ACC112 (cell line): ENCODE measurements around the gene ADSS1.

Experiments used
- H2AFZ ChIP-seq: fragments of 200-600 bp; sonication (generic); one replicate; pipeline ENCODE4 v1.6.0; 2017; ENCODE audit warnings: antibody characterized with exemption, low read length; ENCODE audit not compliant: unreplicated experiment
- H3K27ac ChIP-seq: fragments of 200-600 bp; sonication (generic); 2 replicates; pipeline ENCODE4 v1.5.1; 2014; ENCODE audit warnings: low read depth, mild to moderate bottlenecking, antibody characterized with exemption, low read length, moderate library complexity
- H3K27me3 ChIP-seq: fragments of 200-600 bp; sonication (generic); 2 replicates; pipeline ENCODE4 v1.6.1; 2014; ENCODE audit warnings: mild to moderate bottlenecking, antibody characterized with exemption, low read length, moderate library complexity, mixed read lengths; ENCODE audit not compliant: insufficient read depth
- H3K36me3 ChIP-seq: fragments of 200-600 bp; sonication (generic); 2 replicates; pipeline ENCODE4 v1.6.1; 2016; ENCODE audit warnings: mild to moderate bottlenecking, antibody characterized with exemption, low read length, moderate library complexity, mixed read lengths; ENCODE audit not compliant: insufficient read depth
- H3K4me1 ChIP-seq: fragments of 200-600 bp; sonication (generic); one replicate; pipeline ENCODE4 v1.6.1; 2016; ENCODE audit warnings: low read length, mixed read lengths; ENCODE audit not compliant: insufficient read depth, unreplicated experiment, control insufficient read depth
- H3K4me3 ChIP-seq: fragments of 200-600 bp; sonication (generic); 2 replicates; pipeline ENCODE4 v1.5.1; 2014; ENCODE audit warnings: mild to moderate bottlenecking, low read depth, low read length
- H3K79me2 ChIP-seq: fragments of 200-600 bp; sonication (generic); one replicate; pipeline ENCODE4 v1.6.0; 2016; ENCODE audit warnings: low read length; ENCODE audit not compliant: control insufficient read depth, unreplicated experiment, insufficient read depth

Gene ADSS1

GRCh38 chr14:104707608-104708595 lies 16.1 kb upstream of the ADSS1 start:
- Histone ChIP-seq H3K79me2 (peaks cover 4% of the 10 kb centered on the region), H3K27me3 (no peaks in the 10 kb centered on the region), H3K4me3 (no peak overlapping the region), H3K4me1 (peaks cover 10% of the 10 kb centered on the region), H2AFZ (no peak overlapping the region), H3K36me3 (peaks cover 30% of the 10 kb centered on the region; the same call in 1 of the 2 replicates), H3K27ac (no peak overlapping the region)

GRCh38 chr14:104708606-104709268 lies 15.3 kb upstream of the ADSS1 start:
- peaks cover 10% of the 10 kb centered on the region for H3K4me1 ChIP-seq
- H3K4me3 ChIP-seq, result no peak overlapping the region
- no peak overlapping the region for H3K27ac ChIP-seq
- peaks cover 1% of the 10 kb centered on the region for H3K79me2 ChIP-seq
- H3K27me3 ChIP-seq, result no peaks in the 10 kb centered on the region
- H2AFZ ChIP-seq, result no peak overlapping the region
- peaks cover 22% of the 10 kb centered on the region; the same call in 1 of the 2 replicates for H3K36me3 ChIP-seq

GRCh38 chr14:104709387-104710039 lies 14.5 kb upstream of the ADSS1 start:
- peaks cover 15% of the 10 kb centered on the region; the same call in 1 of the 2 replicates for H3K36me3 ChIP-seq
- H2AFZ ChIP-seq, result no peak overlapping the region
- no peak overlapping the region for H3K27ac ChIP-seq
- H3K79me2 ChIP-seq, result no peaks in the 10 kb centered on the region
- peaks cover 10% of the 10 kb centered on the region for H3K4me1 ChIP-seq
- H3K27me3 ChIP-seq, result no peaks in the 10 kb centered on the region
- no peak overlapping the region for H3K4me3 ChIP-seq

- Histone ChIP-seq H3K79me2 (no peaks in the 10 kb centered on the region), H3K27ac (no peak overlapping the region), H3K36me3 (peaks cover 14% of the 10 kb centered on the region; the same call in 1 of the 2 replicates), H2AFZ (no peak overlapping the region), H3K4me3 (no peak overlapping the region), H3K4me1 (peaks cover 10% of the 10 kb centered on the region), H3K27me3 (no peaks in the 10 kb centered on the region)
Observed at GRCh38 chr14:104710071-104710735, 13.8 kb upstream of the ADSS1 start.

- Histone ChIP-seq H3K4me3 (no peak overlapping the region), H2AFZ (no peak overlapping the region), H3K36me3 (peaks cover 14% of the 10 kb centered on the region; the same call in 1 of the 2 replicates), H3K4me1 (peaks cover 7% of the 10 kb centered on the region), H3K27me3 (no peaks in the 10 kb centered on the region), H3K27ac (no peak overlapping the region), H3K79me2 (no peaks in the 10 kb centered on the region)
Observed at GRCh38 chr14:104712881-104713734, 10.9 kb upstream of the ADSS1 start.

- Histone ChIP-seq H3K36me3 (peaks cover 16% of the 10 kb centered on the region; the same call in 1 of the 2 replicates), H3K4me1 (peaks cover 3% of the 10 kb centered on the region), H2AFZ (no peak overlapping the region), H3K79me2 (no peaks in the 10 kb centered on the region), H3K27ac (no peak overlapping the region), H3K27me3 (no peaks in the 10 kb centered on the region), H3K4me3 (no peak overlapping the region)
Observed at GRCh38 chr14:104714066-104714465, 10.0 kb upstream of the ADSS1 start.

- H3K36me3 ChIP-seq, result peaks cover 13% of the 10 kb centered on the region; the same call in 1 of the 2 replicates
- no peaks in the 10 kb centered on the region for H3K27me3 ChIP-seq
- H3K27ac ChIP-seq, result no peak overlapping the region
- no peak overlapping the region for H2AFZ ChIP-seq
- no peak overlapping the region for H3K4me3 ChIP-seq
- no peaks in the 10 kb centered on the region for H3K4me1 ChIP-seq
- H3K79me2 ChIP-seq, result no peaks in the 10 kb centered on the region
Observed at GRCh38 chr14:104714681-104715080, 9.3 kb upstream of the ADSS1 start.

- Histone ChIP-seq H2AFZ (no peak overlapping the region), H3K27me3 (no peaks in the 10 kb centered on the region), H3K79me2 (no peaks in the 10 kb centered on the region), H3K4me3 (no peak overlapping the region), H3K27ac (no peak overlapping the region), H3K36me3 (peaks cover 13% of the 10 kb centered on the region; the same call in 1 of the 2 replicates), H3K4me1 (no peaks in the 10 kb centered on the region)
Observed at GRCh38 chr14:104715416-104715815, 8.6 kb upstream of the ADSS1 start.

- Histone ChIP-seq H3K36me3 (peaks cover 12% of the 10 kb centered on the region; the same call in 1 of the 2 replicates), H3K79me2 (no peaks in the 10 kb centered on the region), H3K4me1 (no peaks in the 10 kb centered on the region), H2AFZ (no peak overlapping the region), H3K27me3 (no peaks in the 10 kb centered on the region), H3K4me3 (no peak overlapping the region), H3K27ac (no peak overlapping the region)
Observed at GRCh38 chr14:104715871-104716270, 8.2 kb upstream of the ADSS1 start.
